ENCODE data around the gene ATP11A.

ATP11A gene

DNA sequence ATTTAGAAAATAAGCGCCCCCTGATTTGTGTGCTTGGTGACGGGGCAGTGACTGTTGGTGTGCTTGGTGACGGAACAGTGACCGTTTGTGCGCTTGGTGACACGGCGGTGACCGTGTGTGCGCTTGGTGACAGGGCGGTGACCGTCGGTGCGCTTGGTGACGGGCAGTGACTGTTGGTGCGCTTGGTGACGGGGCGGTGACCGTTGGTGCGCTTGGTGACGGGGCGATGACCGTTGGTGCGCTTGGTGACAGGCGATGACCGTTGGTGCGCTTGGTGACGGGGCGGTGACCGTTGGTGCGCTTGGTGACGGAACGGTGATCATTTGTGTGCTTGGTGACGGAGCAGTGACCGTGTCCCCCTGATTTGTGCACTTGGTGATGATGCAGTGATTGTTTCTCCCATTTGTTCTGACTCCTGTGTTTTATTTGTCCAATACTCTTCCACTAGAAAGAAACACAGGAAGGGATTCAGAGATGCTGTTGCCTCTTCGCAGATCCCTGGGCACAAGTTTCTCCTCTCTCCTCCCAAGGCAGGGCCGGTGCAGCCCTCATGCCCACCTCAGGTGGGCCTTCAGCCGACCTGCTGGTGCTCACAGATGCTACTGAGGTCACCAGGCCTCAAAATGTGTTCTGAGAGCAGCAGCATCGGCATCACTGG is 128.3 kb downstream of the ATP11A start:
- TF ChIP-seq CTCF (IDR thresholded peaks at IDR 0.05; ENCODE audit: low read depth, low read length, missing control alignments) = no peak
- in situ Hi-C loops (cut with HindIII; ENCODE audit: low pct_ligation_motif_present, low sequenced_read_pairs) = no loop called here
- no peak overlapping the region for H3K4me3 ChIP-seq (ENCODE audit: low read depth, low read length)
- H3K36me3 ChIP-seq (replicated peaks) = no peaks in the 10 kb centered on the region
- H3K27me3 ChIP-seq (replicated peaks) = no peaks in the 10 kb centered on the region
- DNase-seq = no peak
- H3K27ac ChIP-seq = no peak overlapping the region

DNA sequence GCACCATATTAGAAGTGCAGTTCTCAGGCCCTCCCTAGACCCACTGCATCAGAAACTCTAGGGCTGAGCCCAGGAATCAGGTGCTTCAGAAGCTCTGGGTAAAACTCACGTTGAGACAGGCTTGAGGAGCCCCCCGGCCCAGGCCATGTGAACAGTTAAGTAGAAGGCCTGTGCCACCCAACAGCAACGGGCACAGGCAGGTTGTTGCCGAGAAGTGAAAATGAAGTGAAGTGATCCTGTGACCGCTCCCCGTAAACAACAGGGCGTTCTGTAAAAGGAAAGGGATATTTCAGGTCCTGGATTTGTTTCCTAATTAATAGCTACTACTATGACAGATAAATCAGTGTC is 128.8 kb downstream of the ATP11A start:
- no peaks in the 10 kb centered on the region for H3K27me3 ChIP-seq (replicated peaks)
- in situ Hi-C loops (cut with HindIII; ENCODE audit: low pct_ligation_motif_present, low sequenced_read_pairs) = no loop called here
- H3K4me3 ChIP-seq (ENCODE audit: low read depth, low read length) = no peak overlapping the region
- H3K27ac ChIP-seq = no peak overlapping the region
- H3K36me3 ChIP-seq (replicated peaks) = no peaks in the 10 kb centered on the region
- TF ChIP-seq CTCF (IDR thresholded peaks at IDR 0.05; ENCODE audit: low read depth, low read length, missing control alignments) = no peak
- DNase-seq = no peak

DNA sequence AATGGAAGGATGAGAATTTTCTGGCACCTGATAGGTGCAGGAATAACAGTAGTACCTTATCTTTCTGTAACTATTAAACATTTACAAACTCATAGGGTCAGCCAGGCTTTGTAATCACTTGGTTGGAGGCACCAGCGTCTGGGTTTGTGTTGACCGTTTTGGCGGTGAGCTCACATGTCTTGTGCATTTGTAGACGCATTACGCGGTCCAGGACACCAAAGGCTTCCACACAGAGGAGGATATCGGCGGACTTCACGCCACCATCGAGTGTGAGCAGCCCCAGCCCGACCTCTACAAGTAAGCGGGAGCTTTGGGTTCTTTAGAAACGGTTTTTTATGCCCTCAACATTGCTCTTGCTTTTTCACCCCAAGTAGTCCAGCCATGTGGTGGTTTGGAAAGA is 129.3 kb downstream of the ATP11A start:
- H3K27me3 ChIP-seq (replicated peaks) = no peaks in the 10 kb centered on the region
- no peak for DNase-seq
- no peak for TF ChIP-seq CTCF (IDR thresholded peaks at IDR 0.05; ENCODE audit: low read depth, low read length, missing control alignments)
- H3K27ac ChIP-seq = no peak overlapping the region
- H3K4me3 ChIP-seq (ENCODE audit: low read depth, low read length) = no peak overlapping the region
- no peaks in the 10 kb centered on the region for H3K36me3 ChIP-seq (replicated peaks)
- in situ Hi-C loops (cut with HindIII; ENCODE audit: low pct_ligation_motif_present, low sequenced_read_pairs) = no loop called here

- TF ChIP-seq CTCF (IDR thresholded peaks at IDR 0.05; ENCODE audit: low read depth, low read length, missing control alignments) = no peak
- no peak for DNase-seq
- in situ Hi-C loops (cut with HindIII; ENCODE audit: low pct_ligation_motif_present, low sequenced_read_pairs) = no loop called here
These were observed 130.0 kb downstream of the ATP11A start for GRCh38 chr13:112819816-112820215.

GRCh38 chr13:112820318-112820717 is 130.5 kb downstream of the ATP11A start:
- H3K36me3 ChIP-seq (replicated peaks) = no peaks in the 10 kb centered on the region

More at GRCh38 chr13:112819816-112820215, 130.0 kb downstream of the ATP11A start:
- H3K27ac ChIP-seq = no peak overlapping the region
- H3K36me3 ChIP-seq (replicated peaks) = no peaks in the 10 kb centered on the region
- H3K27me3 ChIP-seq (replicated peaks) = no peaks in the 10 kb centered on the region
- no peak overlapping the region for H3K4me3 ChIP-seq (ENCODE audit: low read depth, low read length)

More at GRCh38 chr13:112820318-112820717, 130.5 kb downstream of the ATP11A start:
- H3K4me3 ChIP-seq (ENCODE audit: low read depth, low read length) = no peak overlapping the region
- no peak overlapping the region for H3K27ac ChIP-seq
- in situ Hi-C loops (cut with HindIII; ENCODE audit: low pct_ligation_motif_present, low sequenced_read_pairs) = no loop called here
- no peak for DNase-seq
- H3K27me3 ChIP-seq (replicated peaks) = no peaks in the 10 kb centered on the region
- no peak for TF ChIP-seq CTCF (IDR thresholded peaks at IDR 0.05; ENCODE audit: low read depth, low read length, missing control alignments)

Data from brain microvascular endothelial cell (primary cell).